HG03469 (cell line): Measurements from ENCODE around the gene HIVEP3.

ENCODE experiments used
- ATAC-seq: cut with Tn5 transposase; IDR thresholded peaks from one replicate; pipeline ENCODE4 v1.9.1; 2021; ENCODE audit warnings: mild to moderate bottlenecking, moderate library complexity, moderate number of reproducible peaks; ENCODE audit not compliant: unreplicated experiment

Gene HIVEP3

GRCh38 chr1:41529621-41530395, 388.9 kb downstream of the HIVEP3 start:
- no peak for ATAC-seq

- no peak for ATAC-seq
Observed at GRCh38 chr1:41528726-41529605, 389.8 kb downstream of the HIVEP3 start.

GRCh38 chr1:41528106-41528505, 390.6 kb downstream of the HIVEP3 start:
- ATAC-seq = no peak

GRCh38 chr1:41526956-41527561, 391.7 kb downstream of the HIVEP3 start:
- ATAC-seq = no peak

DNA sequence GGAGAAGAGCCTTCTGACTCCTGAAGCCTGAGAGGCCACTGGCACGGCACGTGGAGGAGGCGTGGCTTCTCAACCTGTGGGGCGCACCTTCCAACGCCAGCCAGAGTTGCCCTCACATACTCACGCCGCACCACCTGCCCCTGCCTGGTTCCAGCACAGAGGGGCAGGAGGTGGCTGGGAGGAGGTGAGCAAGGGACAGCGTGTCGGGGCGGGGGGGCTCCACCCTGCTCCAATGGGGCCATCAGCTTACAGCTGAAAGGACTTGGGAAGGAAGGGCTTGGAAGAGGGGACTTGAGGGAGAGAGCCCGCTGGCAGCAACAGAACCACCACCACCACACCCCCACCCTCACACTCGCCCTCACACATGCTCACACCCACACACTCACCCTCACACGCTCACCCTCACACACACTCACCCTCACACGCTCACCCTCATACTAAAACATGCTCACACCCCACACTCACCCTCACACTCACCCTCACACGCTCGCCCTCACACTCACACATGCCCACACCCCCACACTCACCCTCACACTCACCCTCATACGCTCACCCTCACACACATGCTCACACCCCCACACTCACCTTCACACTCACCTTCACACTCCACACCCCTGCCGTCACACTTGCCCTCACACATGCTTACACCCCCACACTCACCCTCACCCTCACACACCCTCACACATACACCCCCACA, 392.7 kb downstream of the HIVEP3 start:
- no peak for ATAC-seq

GRCh38 chr1:41524676-41525675, 393.7 kb downstream of the HIVEP3 start:
- no peak for ATAC-seq

DNA sequence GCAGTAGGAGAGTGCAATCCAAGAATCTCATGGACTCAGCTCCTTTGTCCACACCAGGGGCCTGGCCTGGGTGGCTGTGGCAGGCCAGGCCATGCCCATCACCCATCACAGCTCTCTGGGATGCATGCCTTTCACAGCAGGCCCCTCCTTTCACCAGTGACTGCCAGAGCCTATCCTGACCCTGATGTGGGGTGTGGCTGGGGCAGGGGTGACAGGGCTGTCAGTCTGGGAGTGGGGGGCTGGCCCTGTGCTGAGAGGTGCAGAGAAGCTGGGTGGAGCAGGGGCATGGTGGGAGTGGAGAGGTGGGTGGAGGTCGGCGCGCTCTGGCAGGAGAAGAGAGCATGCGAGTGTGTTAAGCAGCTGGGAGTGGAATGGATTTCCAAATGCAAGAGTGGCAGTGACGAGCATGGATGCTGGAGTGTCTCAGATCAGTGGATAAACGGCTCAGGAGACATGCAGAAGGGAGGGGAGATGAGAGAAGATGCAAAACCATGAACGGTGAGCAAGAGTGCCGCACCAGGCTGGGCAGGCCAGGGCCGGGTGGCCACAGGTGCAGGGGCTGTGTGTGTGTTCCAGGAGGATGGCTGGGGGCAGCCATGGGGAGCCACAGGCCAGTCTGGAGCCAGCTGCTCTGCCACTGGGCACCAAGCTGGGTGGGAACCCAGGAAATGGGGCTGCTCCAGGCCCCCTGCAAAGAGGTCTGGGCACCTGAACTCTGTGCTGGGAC, 394.6 kb downstream of the HIVEP3 start:
- ATAC-seq = no peak

GRCh38 chr1:41523071-41523470, 395.7 kb downstream of the HIVEP3 start:
- ATAC-seq = no peak

DNA sequence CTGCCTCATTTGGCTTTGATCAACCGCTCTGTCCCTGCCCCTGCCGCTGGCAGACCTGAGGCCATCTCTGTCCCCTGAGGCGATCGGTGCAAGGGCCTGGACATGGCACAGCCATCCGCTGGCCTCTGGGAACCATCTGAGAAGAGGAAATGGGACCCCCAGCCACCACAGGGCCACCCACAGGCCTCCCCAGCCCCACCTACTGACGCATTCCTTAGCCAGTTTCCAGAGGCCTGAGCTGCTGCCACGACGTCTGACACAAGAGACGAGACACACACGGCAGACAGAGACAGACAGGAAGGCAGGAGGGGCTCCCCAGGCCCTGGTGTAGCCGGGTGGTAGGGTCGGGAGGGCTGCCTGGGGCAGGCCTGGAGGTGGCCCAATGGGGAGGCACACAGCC, 397.0 kb downstream of the HIVEP3 start:
- no peak for ATAC-seq

DNA sequence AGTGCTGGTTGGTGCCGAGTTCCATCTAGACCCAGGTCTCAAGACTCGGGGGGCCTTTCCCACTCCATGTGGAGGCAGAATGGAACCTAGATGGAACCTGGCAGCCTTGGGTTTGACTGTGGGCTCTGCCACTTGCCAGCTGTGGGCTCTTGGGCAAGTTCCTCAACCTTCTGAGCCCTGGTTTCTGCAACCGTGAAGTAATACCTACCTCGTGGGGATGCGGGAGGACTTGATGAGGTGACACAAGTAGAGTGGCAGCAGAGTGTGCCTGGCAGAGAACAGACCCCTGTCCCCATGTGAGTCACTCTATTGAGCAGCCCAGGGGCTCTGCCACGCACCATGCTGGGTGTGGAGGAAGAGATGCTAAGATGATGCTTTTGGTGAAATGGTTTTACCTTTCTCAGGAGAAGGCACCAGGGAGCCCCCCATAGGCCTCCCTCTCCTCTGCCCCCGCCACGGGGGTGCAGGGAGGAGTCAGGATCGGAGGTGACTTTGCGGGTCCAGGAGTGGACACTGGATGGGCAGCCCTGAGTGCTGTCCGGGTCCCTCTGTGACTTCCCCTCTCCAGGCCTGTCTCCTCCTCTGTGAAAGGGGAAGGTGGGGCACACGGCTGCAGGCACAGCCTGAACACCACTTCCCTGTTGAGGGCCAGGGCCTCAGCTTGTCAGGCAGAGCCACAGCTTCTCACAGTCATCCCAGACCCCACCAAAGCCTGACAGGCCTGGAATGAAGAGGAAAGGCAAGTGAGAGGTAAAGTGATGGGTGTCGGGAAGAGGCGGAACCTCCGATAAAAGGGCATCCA, 397.6 kb downstream of the HIVEP3 start:
- ATAC-seq = no peak

DNA sequence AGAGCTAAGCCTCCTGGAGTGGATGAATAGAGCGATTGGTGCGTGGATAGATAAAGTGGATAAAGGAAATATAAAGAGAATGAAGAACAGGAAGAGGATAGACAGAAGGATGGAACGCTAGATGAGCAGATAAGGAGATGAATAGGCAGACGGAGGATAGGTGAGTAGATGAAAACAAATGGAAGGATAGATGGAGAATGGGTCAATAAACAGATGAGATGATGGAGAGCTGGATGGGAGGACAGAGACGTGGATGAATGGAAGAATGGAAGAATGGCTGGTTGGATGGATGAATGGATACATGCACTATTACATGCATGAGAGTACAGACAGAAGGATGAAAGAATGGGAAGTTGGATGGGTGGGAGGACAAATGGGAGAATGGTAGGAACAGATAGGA, 399.1 kb downstream of the HIVEP3 start:
- ATAC-seq = no peak

DNA sequence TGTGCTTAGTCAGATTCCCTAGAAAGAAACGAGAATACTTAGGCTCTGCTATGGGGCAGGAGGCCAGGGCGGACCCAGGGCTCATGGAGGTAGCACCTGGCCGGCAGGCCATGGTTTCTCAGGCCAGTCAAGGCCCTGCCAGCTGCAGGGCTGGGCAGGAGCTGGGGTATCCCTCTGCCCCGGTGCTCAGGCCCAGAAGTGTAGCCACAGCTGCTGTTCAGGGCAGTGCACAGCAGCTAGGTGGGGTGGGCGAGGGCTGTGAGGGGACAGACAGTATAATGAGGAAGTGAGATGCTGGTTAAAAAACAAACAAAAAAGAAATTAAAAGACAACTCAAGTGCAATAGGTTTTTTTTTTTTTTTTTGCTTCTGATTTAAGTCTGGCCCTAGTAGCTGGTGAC, 400.3 kb downstream of the HIVEP3 start:
- no peak for ATAC-seq

GRCh38 chr1:41517062-41517438, 401.7 kb downstream of the HIVEP3 start:
- no peak for ATAC-seq

DNA sequence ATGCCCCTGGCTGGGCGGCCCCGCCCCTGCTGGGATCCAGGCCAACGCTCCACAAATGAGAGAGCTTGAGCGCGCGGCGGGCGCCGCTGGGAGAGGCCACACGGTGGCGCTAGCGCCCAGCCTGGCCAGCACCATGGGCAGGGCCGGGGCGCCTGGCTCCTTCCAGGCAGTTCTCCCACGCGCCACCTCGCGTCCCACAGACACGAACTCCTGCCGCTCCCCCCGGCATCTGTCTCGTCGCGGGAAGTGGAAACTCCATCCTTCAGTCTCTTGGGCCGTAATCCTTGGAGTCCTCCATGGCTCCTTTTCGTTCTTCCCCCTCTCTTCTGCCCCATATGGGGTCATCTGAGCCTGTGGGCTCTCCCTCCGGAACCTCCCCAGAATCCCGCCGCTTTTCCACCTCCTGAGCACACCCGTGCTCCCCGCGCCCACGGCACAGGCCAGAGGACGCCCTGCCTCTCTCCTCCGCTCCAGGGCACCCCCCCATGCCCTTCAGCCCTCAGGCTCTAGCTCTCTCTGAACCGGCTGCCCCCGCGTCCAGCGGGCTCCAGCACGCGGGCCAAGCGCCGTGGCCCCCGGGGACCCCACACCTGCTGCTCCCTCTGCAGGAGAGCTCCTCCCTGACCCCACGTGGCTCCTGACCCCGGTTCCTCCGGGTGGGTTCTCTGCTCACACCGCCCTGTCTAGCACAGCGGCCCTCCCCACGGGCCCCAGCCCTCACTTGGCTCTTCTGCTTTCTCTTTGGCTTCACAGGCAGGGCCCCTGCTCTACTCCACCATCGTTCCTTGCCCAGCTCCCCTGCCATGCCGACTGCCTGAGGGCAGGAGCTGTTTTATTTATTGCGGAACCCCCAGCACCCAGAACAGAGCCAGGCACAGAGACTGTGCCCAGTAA, 402.3 kb downstream of the HIVEP3 start:
- ATAC-seq = no peak

DNA sequence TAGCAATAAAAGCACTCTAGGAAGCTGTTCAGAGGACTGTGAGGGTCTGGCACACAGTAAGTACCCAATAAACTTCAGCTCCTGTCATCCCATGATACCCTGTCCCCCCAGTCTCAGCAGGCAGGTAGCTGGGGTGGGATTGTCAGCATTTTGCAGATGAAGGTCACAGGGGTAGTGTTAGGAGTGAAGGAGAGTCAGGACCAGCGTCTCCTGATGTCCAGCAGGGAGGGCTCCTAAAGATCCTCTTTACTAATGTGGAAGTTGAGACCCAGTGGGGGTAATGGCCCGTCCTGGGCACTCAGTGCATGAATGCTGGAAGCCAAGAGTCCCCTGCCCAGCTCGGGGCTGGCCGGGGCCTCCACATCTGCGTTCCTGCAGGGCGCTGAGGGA, 402.9 kb downstream of the HIVEP3 start:
- ATAC-seq = no peak

- no peak for ATAC-seq
Observed at GRCh38 chr1:41515131-41515678, 403.5 kb downstream of the HIVEP3 start.

DNA sequence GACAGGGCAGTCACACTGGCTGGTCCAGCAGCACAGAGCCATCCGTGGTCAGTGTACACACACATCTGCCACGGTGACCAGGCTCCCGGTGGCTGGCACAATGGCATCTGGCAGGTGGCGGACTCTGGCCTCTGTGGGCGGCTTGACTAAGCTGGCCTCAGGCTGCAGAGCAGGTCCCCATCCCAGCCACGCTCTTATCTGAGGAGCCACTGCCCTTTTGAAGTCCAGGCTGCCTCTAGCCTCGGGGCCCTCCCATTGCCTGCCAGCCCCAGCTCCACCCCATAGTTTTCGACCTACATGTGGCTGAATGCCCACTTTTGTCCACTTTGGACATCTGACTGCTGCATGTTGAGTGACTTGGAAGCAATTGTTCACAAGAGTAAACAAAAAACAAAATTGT, 404.3 kb downstream of the HIVEP3 start:
- no peak for ATAC-seq
